Measurements from ENCODE around the gene KDM6A.

DNA sequence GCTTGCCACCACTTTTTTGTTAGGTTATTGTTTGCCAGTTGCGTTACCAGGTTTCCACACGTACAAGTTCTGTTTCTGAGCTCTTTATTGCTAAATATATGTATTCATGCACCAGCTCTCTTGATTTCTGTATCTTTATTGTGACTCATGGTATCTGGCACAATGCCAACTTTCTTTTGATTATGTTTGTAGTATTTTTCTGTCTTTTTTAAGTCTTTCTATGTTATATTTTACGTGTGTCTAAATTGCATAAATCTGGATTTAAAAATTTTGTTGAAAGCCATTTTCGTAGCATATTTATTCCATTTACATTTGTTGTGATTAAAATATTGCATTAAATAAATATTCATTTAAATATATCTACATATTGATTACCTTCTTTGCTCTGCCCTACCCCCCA is 73.8 kb downstream of the KDM6A start:
- no peak for TF ChIP-seq POLR2AphosphoS5 (IDR thresholded peaks at IDR 0.05; ENCODE audit: insufficient read depth, low read depth, low read length)
- TF ChIP-seq, protein P1, sequence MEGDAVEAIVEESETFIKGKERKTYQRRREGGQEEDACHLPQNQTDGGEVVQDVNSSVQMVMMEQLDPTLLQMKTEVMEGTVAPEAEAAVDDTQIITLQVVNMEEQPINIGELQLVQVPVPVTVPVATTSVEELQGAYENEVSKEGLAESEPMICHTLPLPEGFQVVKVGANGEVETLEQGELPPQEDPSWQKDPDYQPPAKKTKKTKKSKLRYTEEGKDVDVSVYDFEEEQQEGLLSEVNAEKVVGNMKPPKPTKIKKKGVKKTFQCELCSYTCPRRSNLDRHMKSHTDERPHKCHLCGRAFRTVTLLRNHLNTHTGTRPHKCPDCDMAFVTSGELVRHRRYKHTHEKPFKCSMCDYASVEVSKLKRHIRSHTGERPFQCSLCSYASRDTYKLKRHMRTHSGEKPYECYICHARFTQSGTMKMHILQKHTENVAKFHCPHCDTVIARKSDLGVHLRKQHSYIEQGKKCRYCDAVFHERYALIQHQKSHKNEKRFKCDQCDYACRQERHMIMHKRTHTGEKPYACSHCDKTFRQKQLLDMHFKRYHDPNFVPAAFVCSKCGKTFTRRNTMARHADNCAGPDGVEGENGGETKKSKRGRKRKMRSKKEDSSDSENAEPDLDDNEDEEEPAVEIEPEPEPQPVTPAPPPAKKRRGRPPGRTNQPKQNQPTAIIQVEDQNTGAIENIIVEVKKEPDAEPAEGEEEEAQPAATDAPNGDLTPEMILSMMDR (IDR thresholded peaks at IDR 0.05; ENCODE audit: extremely low read depth in 1 of 2, insufficient read depth in 1 of 2, low read depth in 1 of 2, low read length in 2 of 2), result no peak
- no peak for TF ChIP-seq MYC (IDR thresholded peaks at IDR 0.05; ENCODE audit: low read depth, low read length)
- no peak for TF ChIP-seq POLR2A (IDR thresholded peaks at IDR 0.05; ENCODE audit: low read depth, low read length)
